Activated CD4-positive, CD25-positive, alpha-beta regulatory T cell treated with anti-CD3 and anti-CD28 coated beads, Interleukin-2, amount 50 U/mL, for 16 hours (primary cell): Measurements from ENCODE around the gene MAP3K20.
"Not testable (repeated sequence)": the region's sequence is repeated elsewhere in the genome, so short reads cannot be mapped to it uniquely, and the experiment has no call there.

Experiments
- DNase-seq: peaks from one replicate; pipeline ENCODE4 v3.0.0-alpha.2; 2020; ENCODE audit warnings: low read depth, low spot score

The MAP3K20 gene

GRCh38 chr2:173075781-173076580 is at the start of gene MAP3K20:
Gene MAP3K20 (plus strand): TSS chr2:173075846. CDS start chr2:173091032, 15,186 bp downstream.
- no peak for DNase-seq

DNA sequence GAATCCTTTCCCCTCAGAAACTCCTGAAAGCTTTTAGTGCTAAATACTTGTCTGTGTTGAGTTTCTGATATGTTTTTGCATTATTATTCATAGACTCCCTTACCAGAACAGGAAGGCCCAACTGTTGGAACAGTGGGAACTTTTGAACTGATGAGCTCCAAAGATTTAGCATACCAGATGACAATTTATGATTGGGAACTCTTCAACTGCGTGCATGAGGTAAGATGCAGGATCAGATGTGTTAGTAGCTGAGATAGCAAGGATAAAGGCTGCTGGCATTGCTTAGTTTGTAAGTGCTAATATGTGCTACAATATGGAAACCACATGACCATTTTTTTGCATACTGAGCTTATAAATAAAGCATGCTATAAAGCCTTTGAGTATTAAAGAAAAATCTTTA is 49.2 kb upstream of the MAP3K20 start:
- no peak for DNase-seq

GRCh38 chr2:173027181-173028128 is 48.2 kb upstream of the MAP3K20 start:
- peak; percentile 58 for DNase-seq

- no peak for DNase-seq
Observed at GRCh38 chr2:173028141-173028540, 47.5 kb upstream of the MAP3K20 start.

GRCh38 chr2:173028671-173029070 is 47.0 kb upstream of the MAP3K20 start:
- no peak for DNase-seq

- DNase-seq = no peak
Observed at GRCh38 chr2:173030561-173031490, 44.8 kb upstream of the MAP3K20 start.

DNA sequence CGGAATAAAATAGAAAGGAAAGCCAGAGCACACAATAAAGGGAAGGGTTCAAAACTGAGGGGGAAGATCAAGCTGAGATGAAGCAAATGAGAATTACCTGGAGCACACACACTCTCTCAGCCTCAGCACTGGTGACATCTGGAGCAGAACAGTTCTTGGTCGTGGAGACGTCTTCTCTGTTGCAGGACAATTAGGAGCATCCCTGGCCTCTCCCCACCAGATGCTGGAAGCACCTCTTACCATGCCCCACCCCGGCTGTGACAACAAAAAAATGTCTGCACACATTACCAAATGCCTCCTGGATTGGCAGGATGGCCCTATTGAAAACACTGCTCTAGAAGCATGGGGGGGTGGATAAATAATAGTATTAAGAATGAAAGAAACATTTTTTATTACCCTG is 43.6 kb upstream of the MAP3K20 start:
- DNase-seq = no peak

DNA sequence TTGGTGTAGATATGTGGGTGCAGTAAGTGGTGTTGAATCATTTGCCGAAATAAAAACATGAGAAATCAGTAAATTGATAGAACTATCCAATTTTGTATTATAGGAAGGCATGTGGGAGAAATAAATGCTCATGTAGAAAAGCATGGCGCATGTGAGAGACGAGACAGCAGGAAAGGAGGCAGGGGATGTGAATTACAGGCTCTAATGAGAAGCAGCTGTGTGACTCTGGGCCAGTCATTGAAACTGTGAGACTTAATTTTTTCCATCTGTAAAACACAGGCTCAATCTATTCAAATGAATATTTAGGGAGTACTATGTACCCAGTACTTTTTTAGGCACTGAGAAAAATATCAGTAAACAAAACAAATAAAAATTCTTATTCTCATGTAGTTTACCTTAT is 42.6 kb upstream of the MAP3K20 start:
- DNase-seq = no peak

DNA sequence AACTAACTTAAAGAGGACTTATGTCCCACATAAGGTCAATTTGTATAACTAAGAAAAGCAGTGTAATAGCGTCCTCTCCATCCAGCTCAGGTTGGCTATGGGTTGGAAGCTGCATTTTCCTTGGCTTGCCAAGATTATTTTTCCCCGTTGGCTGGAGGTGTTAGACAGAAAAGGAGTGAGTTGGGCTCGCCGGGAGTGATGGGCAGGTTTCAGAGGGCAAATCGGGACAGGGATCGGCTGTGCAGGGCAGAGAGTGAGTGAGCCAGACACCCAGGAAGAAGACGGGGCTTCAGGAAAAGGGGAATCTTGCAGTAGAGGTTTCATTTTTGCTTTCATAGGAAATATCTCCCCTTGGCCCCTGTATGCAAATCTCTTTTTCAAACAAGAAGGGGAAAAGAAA is 41.5 kb upstream of the MAP3K20 start:
- no peak for DNase-seq

DNA sequence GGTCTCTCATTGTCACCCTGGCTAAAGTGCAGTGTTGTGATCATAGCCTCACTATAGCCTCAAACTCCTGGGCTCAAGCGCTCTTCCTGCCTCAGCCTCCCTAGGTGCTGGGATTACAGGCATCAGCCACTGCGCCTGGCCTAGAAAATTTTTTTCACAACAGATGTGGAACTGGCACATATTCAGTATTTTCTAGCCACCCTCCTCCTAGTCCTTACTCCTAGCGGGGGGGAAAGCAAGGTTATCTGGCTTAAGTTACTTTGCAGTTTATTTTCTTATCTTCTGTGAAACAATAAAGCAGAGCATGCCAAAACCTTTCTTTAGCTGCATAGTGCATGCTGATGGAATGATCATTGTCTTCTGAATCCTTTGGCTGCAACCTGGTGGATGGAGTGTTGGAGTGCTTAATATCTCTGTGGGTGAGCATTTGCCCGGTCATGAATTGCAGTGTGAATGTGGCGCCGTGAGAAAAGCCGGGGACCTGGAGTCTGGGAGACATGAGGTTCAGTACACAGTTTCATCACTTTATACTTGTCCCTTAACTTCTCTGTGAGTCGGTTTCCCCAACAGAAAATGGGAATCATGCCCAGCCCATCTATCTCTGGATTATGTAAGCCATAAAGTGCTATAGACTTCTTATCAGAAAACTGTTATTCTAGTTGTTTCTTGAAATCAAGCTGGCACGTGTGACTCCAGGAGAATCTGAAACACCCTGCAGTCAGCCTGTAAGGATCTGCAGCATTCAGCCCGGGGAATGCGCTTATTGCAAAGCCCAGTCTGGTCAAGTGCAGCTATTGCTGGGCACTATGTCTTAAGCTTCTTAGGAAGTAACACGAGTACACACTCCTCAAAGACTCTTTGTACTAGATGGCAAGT is 38.2 kb upstream of the MAP3K20 start:
- no peak for DNase-seq

DNA sequence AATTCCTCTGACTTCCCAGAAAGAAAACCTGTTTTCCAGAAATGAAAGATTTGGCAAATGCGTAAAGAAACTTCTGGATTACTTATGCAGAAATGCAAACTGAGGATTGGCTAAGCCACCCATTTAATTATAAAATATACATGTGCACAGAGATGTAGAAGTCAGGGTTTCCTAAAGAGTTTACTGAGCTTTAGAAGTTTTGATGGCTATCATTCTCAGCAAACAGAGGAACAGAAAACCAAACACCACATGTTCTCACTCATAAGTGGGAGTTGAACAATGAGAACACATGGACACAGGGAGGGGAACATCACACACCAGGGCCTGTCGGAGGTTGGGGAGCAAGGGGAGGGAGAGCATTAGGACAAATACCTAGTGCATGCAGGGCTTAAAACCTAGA is 37.4 kb upstream of the MAP3K20 start:
- DNase-seq = not testable (repeated sequence)

DNA sequence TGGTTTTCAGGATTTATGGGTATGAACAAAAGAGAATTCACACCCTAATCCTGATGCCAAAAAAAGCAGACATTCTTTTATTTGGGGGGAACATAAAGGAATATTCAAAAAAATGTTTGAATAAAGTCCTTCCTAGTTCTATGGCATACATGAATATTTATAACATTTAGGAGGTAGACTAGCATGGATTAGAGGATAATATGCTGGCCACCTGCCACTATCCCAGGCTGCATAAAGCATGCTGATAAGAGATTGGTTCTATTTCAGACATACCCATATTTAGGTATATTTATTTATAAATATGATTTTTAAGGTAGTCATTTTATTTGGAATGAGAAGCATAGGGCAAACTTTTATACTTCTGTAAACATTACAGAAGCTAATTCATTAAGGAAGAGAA is 34.9 kb upstream of the MAP3K20 start:
- DNase-seq = no peak

DNA sequence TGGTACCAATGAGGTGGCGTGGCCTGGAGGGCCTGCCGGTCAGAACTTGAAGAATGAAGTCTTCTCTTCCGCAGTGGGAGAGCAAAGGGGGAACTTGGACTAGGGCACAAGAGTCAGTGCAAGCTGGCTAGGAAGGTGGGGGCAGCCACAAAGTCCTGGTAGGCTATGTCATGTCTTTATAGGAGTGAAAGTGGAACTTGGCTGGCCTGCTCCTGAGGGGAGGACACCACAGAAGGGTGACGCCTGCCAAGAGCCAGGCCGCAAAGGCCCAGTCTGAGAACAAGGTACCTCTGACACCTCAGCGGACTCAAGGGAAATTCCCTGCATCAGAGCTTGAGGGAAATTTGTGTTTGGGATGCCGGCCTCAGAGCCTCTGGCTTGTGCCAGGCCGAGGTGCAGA is 32.2 kb upstream of the MAP3K20 start:
- no peak for DNase-seq

GRCh38 chr2:173043897-173044519 is 31.6 kb upstream of the MAP3K20 start:
- no peak for DNase-seq

- DNase-seq = no peak
Observed at GRCh38 chr2:173044686-173045085, 31.0 kb upstream of the MAP3K20 start.

- DNase-seq = no peak
Observed at GRCh38 chr2:173045181-173045580, 30.5 kb upstream of the MAP3K20 start.

DNA sequence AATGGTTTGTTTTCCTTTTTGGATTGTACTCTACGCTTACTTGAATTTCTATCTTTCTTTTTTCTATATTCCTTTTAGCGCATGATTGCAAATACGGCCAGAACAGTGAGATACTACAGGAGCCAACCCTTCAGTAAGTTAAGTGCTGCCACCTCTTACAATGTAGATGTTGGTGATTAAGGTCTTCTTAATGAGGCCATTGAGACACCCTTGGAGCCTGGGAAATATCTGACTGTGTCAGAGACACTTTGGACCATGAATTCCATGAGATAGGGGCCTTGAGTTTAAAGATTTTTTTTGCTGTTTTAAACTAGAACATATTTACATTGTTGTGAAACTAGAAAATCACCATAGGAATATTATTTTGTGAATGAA is 27.1 kb upstream of the MAP3K20 start:
- no peak for DNase-seq

DNA sequence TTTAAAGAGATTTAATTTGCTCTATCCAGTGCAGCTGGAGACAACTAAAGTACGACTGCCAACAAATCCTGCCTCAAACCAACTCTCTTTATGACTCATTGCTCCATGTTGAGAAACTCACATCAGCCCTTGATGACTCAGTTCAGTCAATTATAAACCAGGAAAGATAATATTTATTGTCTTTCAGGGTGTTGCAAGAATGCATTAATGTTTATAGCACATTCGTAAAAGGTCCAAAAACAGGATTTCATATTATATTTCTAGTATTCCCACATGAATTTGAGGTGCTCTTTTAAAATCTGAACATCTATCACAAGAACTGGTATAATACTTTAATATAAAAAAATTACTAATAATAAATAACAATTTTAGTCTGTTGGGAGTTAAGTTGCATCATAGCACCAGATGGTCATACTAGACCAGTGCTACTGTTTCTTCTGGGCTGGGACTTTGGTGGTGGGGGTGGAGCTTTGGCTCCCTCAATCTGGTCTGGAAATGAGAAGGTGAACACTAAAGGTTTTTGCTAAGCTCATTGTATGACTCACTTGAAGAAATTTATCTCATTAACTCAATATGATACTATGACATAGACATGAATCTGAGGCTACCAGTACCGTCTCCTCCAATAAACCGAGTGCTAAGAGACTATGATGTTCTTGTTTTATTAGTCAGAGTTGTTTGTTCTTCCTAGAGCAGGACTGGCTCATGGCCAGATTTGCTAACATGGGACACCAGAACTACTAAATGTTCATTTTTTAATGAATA is 26.6 kb upstream of the MAP3K20 start:
- no peak for DNase-seq

DNA sequence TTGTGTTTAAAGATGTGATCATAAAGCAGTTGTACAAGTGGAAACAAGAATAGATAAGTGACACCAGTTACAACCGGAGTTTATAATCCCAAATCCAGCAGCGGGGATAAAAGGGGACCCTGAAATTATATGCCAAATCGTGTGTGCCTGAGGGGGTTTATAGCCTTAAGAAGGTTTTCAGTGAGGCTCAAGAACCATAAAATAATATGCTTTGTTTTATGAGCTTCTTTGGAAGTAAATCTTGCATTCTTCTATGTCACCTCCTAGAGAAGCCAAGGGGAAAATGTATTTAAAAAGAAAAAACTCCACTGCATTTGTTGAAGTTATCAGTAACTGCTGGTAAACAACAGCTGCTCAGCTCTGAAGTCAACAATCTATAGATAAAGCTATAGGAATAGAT is 25.8 kb upstream of the MAP3K20 start:
- DNase-seq = no peak
